Fibroblast of lung (primary cell): ENCODE measurements around the gene HMCN2. TPM values are rescaled to one million over a fixed set of nuclear protein-coding genes. Genes with fewer than 3 reads are reported as not detected.

Source experiments
- DNase-seq, 2 donors: peaks; one replicate each; pipeline versions ENCODE4 v3.0.0 to v3.0.0-alpha.2; 2010; ENCODE audit warnings: low read depth in 2 of 2
- H2AFZ ChIP-seq: 2 replicates; pipeline ENCODE4 v1.5.1; 2012; ENCODE audit warnings: low read length, control low read depth, inconsistent platforms
- H3K27ac ChIP-seq: 2 replicates; pipeline ENCODE4 v1.5.1; 2011; ENCODE audit warnings: low read length, control low read depth; ENCODE audit not compliant: insufficient read depth
- H3K27me3 ChIP-seq: 2 replicates; pipeline ENCODE4 v1.5.1; 2011; ENCODE audit warnings: mild to moderate bottlenecking, low read length; ENCODE audit not compliant: control insufficient read depth, insufficient read depth
- H3K36me3 ChIP-seq: 2 replicates; pipeline ENCODE4 v1.5.1; 2011; ENCODE audit warnings: low read length; ENCODE audit not compliant: control insufficient read depth, insufficient read depth
- H3K4me1 ChIP-seq: 2 replicates; pipeline ENCODE4 v1.5.1; 2011; ENCODE audit warnings: low read length; ENCODE audit not compliant: control insufficient read depth, insufficient read depth; ENCODE audit errors: extremely low read depth
- H3K4me2 ChIP-seq: 2 replicates; pipeline ENCODE4 v1.5.1; 2011; ENCODE audit warnings: low read length, control low read depth; ENCODE audit not compliant: insufficient read depth; ENCODE audit errors: extremely low read depth
- H3K4me3 ChIP-seq, 4 experiments: fragments of 200-600 bp in 1 of 4; sonication (generic) in 1 of 4; replicated peaks in 1 of 4; 2 replicates each; pipeline ENCODE4 v1.5.1; 2011 to 2016; ENCODE audit warnings: low read length in 4 of 4, low read depth in 3 of 4, mild to moderate bottlenecking in 3 of 4, control low read depth in 2 of 4, inconsistent platforms in 1 of 4, mixed read lengths in 1 of 4; ENCODE audit not compliant: insufficient read depth in 1 of 4; ENCODE audit errors: control extremely low read depth in 1 of 4
- H3K79me2 ChIP-seq: 2 replicates; pipeline ENCODE4 v1.5.1; 2012; ENCODE audit warnings: mild to moderate bottlenecking, low read length, inconsistent platforms; ENCODE audit not compliant: control insufficient read depth, insufficient read depth
- H3K9ac ChIP-seq: 2 replicates; pipeline ENCODE4 v1.5.1; 2011; ENCODE audit warnings: mild to moderate bottlenecking, low read length, control low read depth; ENCODE audit not compliant: insufficient read depth
- H3K9me3 ChIP-seq: 2 replicates; pipeline ENCODE4 v1.5.1; 2012; ENCODE audit warnings: low read depth, low read length; ENCODE audit not compliant: control insufficient read depth, insufficient read depth
- H4K20me1 ChIP-seq: 2 replicates; pipeline ENCODE4 v1.5.1; 2011; ENCODE audit warnings: low read length; ENCODE audit not compliant: control insufficient read depth, insufficient read depth; ENCODE audit errors: extremely low read depth
- CTCF ChIP-seq, 2 donors: IDR thresholded peaks in 1 of 2; conservative IDR thresholded peaks in 1 of 2; 1 replicate in 1 of 2; 2 replicates in 1 of 2; pipeline ENCODE4 v1.5.1; 2011 to 2012; ENCODE audit warnings: low read length in 2 of 2, control low read depth in 1 of 2, inconsistent platforms in 1 of 2, low read depth in 1 of 2, mild to moderate bottlenecking in 1 of 2
- EZH2 ChIP-seq: IDR thresholded peaks from 2 replicates; pipeline ENCODE4 v1.5.1; 2012; ENCODE audit warnings: low read length, control low read depth, mild to moderate bottlenecking; ENCODE audit errors: missing control alignments
- polyA plus RNA-seq, 2 donors: library from polyadenylated mRNA; depleted of rRNA in 1 of 2; stranded (reverse) in 1 of 2; unstranded in 1 of 2; fragments of >200 nt; gene quantifications; 2 replicates each; pipeline ENCODE4 v1.2.1, GENCODE V29; 2011 to 2012; ENCODE audit warnings: missing spikeins in 1 of 2
- total RNA-seq: library from RNA; depleted of rRNA; stranded (reverse); fragments of >200 nt; gene quantifications from 2 replicates; pipeline ENCODE4 v1.2.1, GENCODE V29; 2014

Gene HMCN2
- total and polyA plus RNA-seq, 2 donors (not counting 1 experiment from before 2014, with no cell fraction given), result under 0.01 TPM; not detected in 1

- Histone ChIP-seq H3K79me2 (no peaks in the 10 kb centered on the region), H3K9ac (no peak overlapping the region), H4K20me1 (no peaks in the 10 kb centered on the region), H3K27ac (no peak overlapping the region), H3K27me3 (peaks cover 13% of the 10 kb centered on the region), H3K36me3 (no peaks in the 10 kb centered on the region), H3K4me2 (no peak overlapping the region), H3K4me3 (no peak overlapping the region), H3K4me1 (peaks cover 12% of the 10 kb centered on the region), H3K9me3 (no peaks in the 10 kb centered on the region), H2AFZ (no peak overlapping the region)
- TF ChIP-seq CTCF (conservative IDR thresholded peaks at IDR 0.05 in 1 of 2, IDR thresholded peaks at IDR 0.05 in 1 of 2; ENCODE audit: low read depth in 1 of 2, low read length in 2 of 2) (peak; percentile 10 to 36), EZH2 (no peak)
- DNase-seq, result no peak
Observed at GRCh38 chr9:130327070-130327780, 61.7 kb downstream of the HMCN2 start.

GRCh38 chr9:130327781-130328348 lies 62.3 kb downstream of the HMCN2 start:
- H3K4me1 ChIP-seq, result peaks cover 12% of the 10 kb centered on the region
- peaks cover 15% of the 10 kb centered on the region for H3K27me3 ChIP-seq
- no peak overlapping the region for H3K9ac ChIP-seq
- no peaks in the 10 kb centered on the region for H3K79me2 ChIP-seq
- H3K4me3 ChIP-seq, result no peak overlapping the region
- H4K20me1 ChIP-seq, result no peaks in the 10 kb centered on the region
- H3K4me2 ChIP-seq, result peak overlapping the region; percentile 63
- TF ChIP-seq CTCF (conservative IDR thresholded peaks at IDR 0.05 in 1 of 2, IDR thresholded peaks at IDR 0.05 in 1 of 2; ENCODE audit: low read depth in 1 of 2, low read length in 2 of 2) (no peak), EZH2 (no peak)
- peak; percentile 23 to 72 for DNase-seq
- no peak overlapping the region for H2AFZ ChIP-seq
- no peaks in the 10 kb centered on the region for H3K36me3 ChIP-seq
- no peaks in the 10 kb centered on the region for H3K9me3 ChIP-seq
- H3K27ac ChIP-seq, result no peak overlapping the region

GRCh38 chr9:130328349-130328801 lies 62.8 kb downstream of the HMCN2 start:
- H3K79me2 ChIP-seq, result no peaks in the 10 kb centered on the region
- H3K36me3 ChIP-seq, result no peaks in the 10 kb centered on the region
- no peak overlapping the region for H2AFZ ChIP-seq
- H3K4me1 ChIP-seq, result peaks cover 14% of the 10 kb centered on the region
- H3K9me3 ChIP-seq, result no peaks in the 10 kb centered on the region
- no peaks in the 10 kb centered on the region for H4K20me1 ChIP-seq
- H3K9ac ChIP-seq, result no peak overlapping the region
- TF ChIP-seq EZH2, result no peak
- TF ChIP-seq CTCF (conservative IDR thresholded peaks at IDR 0.05 in 1 of 2, IDR thresholded peaks at IDR 0.05 in 1 of 2; ENCODE audit: low read depth in 1 of 2, low read length in 2 of 2), result no peak
- peak overlapping the region; percentile 63 for H3K4me2 ChIP-seq
- H3K27ac ChIP-seq, result no peak overlapping the region
- peaks cover 15% of the 10 kb centered on the region for H3K27me3 ChIP-seq
- peak; percentile 52 to 81 for DNase-seq
- H3K4me3 ChIP-seq, result no peak overlapping the region
